A673 (cell line): Measurements from ENCODE around the gene PPP1R11. TPM values are rescaled to one million over a fixed set of nuclear protein-coding genes. Genes with fewer than 3 reads are reported as not detected.

ENCODE experiments used
- BruUV-seq: library from RNA; stranded (reverse); fragments of 400-500 nt; replicated peaks from 2 replicates; lab custom pipeline; 2021; lab: Mats Ljungman, UMichigan
- CTCF ChIA-PET: fragments of 300-600 bp; sonication (Branson Sonifier 250); formaldehyde crosslinking; loops from one replicate; lab custom pipeline; 2022; ENCODE audit warnings: antibody characterized with exemption; lab: Charles Lee
- POLR2A ChIA-PET: fragments of 300-600 bp; sonication (Branson Sonifier 250); formaldehyde crosslinking; loops from one replicate; lab custom pipeline; 2022; ENCODE audit warnings: antibody characterized with exemption; ENCODE audit not compliant: low non-redundant PET; lab: Charles Lee
- DNase-seq: peaks from one replicate; pipeline ENCODE4 v3.0.0-alpha.2; 2015; ENCODE audit warnings: low spot score
- H3K27ac ChIP-seq: fragments of 200-600 bp; sonication (generic); 2 replicates; pipeline ENCODE4 v1.5.1; 2016; ENCODE audit warnings: mixed run types, low read depth, mild to moderate bottlenecking, mixed read lengths, antibody characterized with exemption, low read length; ENCODE audit not compliant: poor library complexity, severe bottlenecking
- H3K27me3 ChIP-seq: fragments of 200-600 bp; sonication (generic); replicated peaks from 2 replicates; pipeline ENCODE4 v1.6.1; 2017; ENCODE audit warnings: mixed run types, low read depth, mild to moderate bottlenecking, mixed read lengths, antibody characterized with exemption, low read length; ENCODE audit not compliant: insufficient read depth, poor library complexity
- H3K36me3 ChIP-seq: fragments of 200-600 bp; sonication (generic); 2 replicates; pipeline ENCODE4 v1.6.1; 2016; ENCODE audit warnings: mixed run types, mild to moderate bottlenecking, mixed read lengths, antibody characterized with exemption, low read length; ENCODE audit not compliant: insufficient read depth, poor library complexity, severe bottlenecking
- H3K4me1 ChIP-seq: fragments of 200-600 bp; sonication (generic); 2 replicates; pipeline ENCODE4 v1.6.1; 2017; ENCODE audit warnings: mixed run types, mild to moderate bottlenecking, mixed read lengths, antibody characterized with exemption, low read length; ENCODE audit not compliant: insufficient read depth, poor library complexity, severe bottlenecking
- H3K4me3 ChIP-seq: fragments of 200-600 bp; sonication (generic); 2 replicates; pipeline ENCODE4 v1.5.1; 2016; ENCODE audit warnings: low read depth, mixed run types, mild to moderate bottlenecking, mixed read lengths, low read length; ENCODE audit not compliant: poor library complexity, severe bottlenecking
- H3K9me3 ChIP-seq: fragments of 200-600 bp; sonication (generic); 2 replicates; pipeline ENCODE4 v1.6.1; 2016; ENCODE audit warnings: mixed run types, low read depth, mild to moderate bottlenecking, mixed read lengths, antibody characterized with exemption, low read length; ENCODE audit not compliant: poor library complexity, severe bottlenecking
- CTCF ChIP-seq: fragments of 300-800, 200-600 bp; sonication (generic); conservative IDR thresholded peaks from 2 replicates; pipeline ENCODE4 v1.5.1; 2017; ENCODE audit warnings: low read depth, mild to moderate bottlenecking, antibody characterized with exemption, low read length, moderate library complexity, mixed read lengths
- EZH2 ChIP-seq: fragments of 200-600 bp; sonication (generic); IDR thresholded peaks from 2 replicates; pipeline ENCODE4 v1.6.1; 2017; ENCODE audit warnings: borderline replicate concordance, low read depth, mild to moderate bottlenecking, mixed read lengths, antibody characterized with exemption, low read length; ENCODE audit not compliant: poor library complexity, severe bottlenecking
- intact Hi-C: fragments of 100-400 bp; cut with micrococcal nuclease; formaldehyde crosslinking; loops from one replicate; pipeline ENCODE4 v1.10.0; 2022; ENCODE audit not compliant: unreplicated experiment
- total RNA-seq: library from RNA; stranded (reverse); gene quantifications from 2 replicates; pipeline ENCODE4 v1.2.3, GENCODE V29; 2021

PPP1R11 gene
- total RNA-seq, 1 experiment from 2014 or later: 46.2 TPM

- TF ChIP-seq EZH2 (no peak), CTCF (no peak)
- DNase-seq: no peak
- CTCF ChIA-PET: no interaction called here
These were observed 24.1 kb upstream of the PPP1R11 start for GRCh38 chr6:30042914-30043313.

GRCh38 chr6:30043744-30044143, 23.3 kb upstream of the PPP1R11 start:
- Histone ChIP-seq H3K4me3 (no peak overlapping the region), H3K27me3 (no peaks in the 10 kb centered on the region), H3K27ac (no peak overlapping the region), H3K4me1 (peaks cover 9% of the 10 kb centered on the region), H3K36me3 (no peaks in the 10 kb centered on the region), H3K9me3 (no peaks in the 10 kb centered on the region)
- ChIA-PET POLR2A (no interaction called here), CTCF (no interaction called here)
- no TSS peak for BruUV-seq
- TF ChIP-seq EZH2 (no peak), CTCF (no peak)
- no peak for DNase-seq
- intact Hi-C loops: no loop called here

More at GRCh38 chr6:30042914-30043313, 24.1 kb upstream of the PPP1R11 start:
- H3K27me3 ChIP-seq: no peaks in the 10 kb centered on the region
- H3K27ac ChIP-seq: no peak overlapping the region
- POLR2A ChIA-PET: no interaction called here
- intact Hi-C loops: no loop called here
- H3K9me3 ChIP-seq: no peaks in the 10 kb centered on the region
- no peaks in the 10 kb centered on the region for H3K36me3 ChIP-seq
- H3K4me1 ChIP-seq: peaks cover 9% of the 10 kb centered on the region
- H3K4me3 ChIP-seq: no peak overlapping the region
- no TSS peak for BruUV-seq

- H3K27me3 ChIP-seq: no peaks in the 10 kb centered on the region
- no peak overlapping the region for H3K4me3 ChIP-seq
- no TSS peak for BruUV-seq
- peaks cover 9% of the 10 kb centered on the region for H3K4me1 ChIP-seq
- no peaks in the 10 kb centered on the region for H3K9me3 ChIP-seq
- ChIA-PET POLR2A (no interaction called here), CTCF (no interaction called here)
- no peaks in the 10 kb centered on the region for H3K36me3 ChIP-seq
- intact Hi-C loops: no loop called here
- H3K27ac ChIP-seq: no peak overlapping the region
- no peak for TF ChIP-seq CTCF
- no peak for TF ChIP-seq EZH2
- DNase-seq: no peak
These were observed 22.4 kb upstream of the PPP1R11 start for GRCh38 chr6:30044630-30045029.
